Measurements from ENCODE around the gene RBM3.
A peak's percentile ranks its signal among the peaks of the same experiment; 100 is the strongest.

Gene RBM3

DNA sequence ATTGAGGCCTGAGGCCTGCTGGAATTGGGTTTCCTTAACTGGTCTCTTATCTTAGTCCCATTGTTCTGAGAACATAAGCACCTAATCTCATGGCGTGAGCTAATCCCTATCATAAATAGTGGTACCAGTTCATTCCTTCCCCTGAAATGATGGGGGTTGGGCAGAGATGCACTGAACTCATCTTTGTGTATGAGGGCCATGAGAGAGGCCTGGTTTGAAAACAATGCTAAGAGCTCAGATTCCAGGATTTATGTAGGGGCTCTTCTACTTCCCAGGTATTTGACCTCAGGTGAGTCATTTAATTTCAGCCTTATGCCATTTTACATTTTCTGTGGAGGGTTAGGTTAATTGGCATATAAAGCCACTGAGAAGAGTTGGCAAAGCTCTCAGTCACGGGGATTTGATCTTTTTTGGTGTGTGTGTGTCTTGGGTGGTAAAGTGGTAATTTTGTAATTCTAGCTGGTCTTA, 4.4 kb downstream of the RBM3 start:
- no peak for DNase-seq

DNA sequence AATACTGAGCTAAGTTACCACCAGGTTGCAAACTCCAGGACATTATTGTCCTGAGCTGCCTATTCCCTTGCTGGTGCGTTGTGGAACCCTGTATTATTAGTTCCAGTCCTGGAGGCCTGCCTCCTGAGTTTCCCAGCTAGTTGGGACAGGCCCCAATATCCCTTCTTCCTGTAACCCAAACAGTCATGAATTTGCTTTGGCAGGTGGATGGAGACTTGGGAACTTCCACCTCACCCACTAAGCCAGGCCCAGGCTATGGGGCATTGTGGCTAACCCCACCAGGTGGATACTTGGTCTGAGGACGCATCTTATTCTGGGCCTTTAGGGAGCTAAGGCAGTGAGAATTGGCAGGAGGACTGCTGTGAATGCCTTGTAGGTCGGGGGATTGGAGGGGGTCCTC, 5.0 kb downstream of the RBM3 start:
- no peak for DNase-seq

DNA sequence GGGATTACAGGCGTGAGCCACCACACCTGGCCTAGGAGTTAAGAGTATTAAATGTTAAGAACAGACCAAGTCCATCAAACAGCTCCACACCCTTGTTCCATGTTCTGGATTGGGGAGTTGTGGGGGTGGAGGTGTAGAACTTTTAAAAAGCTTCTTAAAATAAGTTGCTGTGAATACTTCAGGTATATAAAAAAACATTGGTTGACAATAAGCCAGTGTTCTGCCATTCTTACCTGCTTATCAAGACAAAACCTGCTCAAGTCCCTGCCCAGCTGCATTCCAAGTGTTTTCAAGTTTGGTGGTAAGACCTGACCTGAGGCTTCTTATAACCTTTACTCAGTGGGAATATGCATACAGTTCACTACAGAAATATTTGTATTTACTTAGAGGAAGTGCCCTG, 6.4 kb downstream of the RBM3 start:
- no peak for DNase-seq

DNA sequence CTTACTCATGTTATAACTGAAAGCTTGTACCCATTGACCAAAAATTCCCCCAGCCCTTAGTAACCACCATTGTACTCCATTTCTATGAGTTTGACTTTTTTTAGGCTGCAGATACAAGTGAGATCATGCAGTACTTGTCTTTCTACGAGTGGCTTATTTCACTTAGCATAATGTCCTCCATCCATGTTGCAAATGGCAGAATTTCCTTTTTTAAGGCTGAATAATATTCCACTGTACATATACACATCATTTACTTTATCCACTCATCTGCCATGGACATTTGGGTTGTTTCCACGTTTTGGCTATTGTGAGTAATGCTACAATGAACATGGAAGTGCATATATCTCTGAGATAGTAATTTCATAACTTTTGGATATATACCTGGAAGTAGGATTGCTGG, 10.4 kb downstream of the RBM3 start:
- no peak for DNase-seq

DNA sequence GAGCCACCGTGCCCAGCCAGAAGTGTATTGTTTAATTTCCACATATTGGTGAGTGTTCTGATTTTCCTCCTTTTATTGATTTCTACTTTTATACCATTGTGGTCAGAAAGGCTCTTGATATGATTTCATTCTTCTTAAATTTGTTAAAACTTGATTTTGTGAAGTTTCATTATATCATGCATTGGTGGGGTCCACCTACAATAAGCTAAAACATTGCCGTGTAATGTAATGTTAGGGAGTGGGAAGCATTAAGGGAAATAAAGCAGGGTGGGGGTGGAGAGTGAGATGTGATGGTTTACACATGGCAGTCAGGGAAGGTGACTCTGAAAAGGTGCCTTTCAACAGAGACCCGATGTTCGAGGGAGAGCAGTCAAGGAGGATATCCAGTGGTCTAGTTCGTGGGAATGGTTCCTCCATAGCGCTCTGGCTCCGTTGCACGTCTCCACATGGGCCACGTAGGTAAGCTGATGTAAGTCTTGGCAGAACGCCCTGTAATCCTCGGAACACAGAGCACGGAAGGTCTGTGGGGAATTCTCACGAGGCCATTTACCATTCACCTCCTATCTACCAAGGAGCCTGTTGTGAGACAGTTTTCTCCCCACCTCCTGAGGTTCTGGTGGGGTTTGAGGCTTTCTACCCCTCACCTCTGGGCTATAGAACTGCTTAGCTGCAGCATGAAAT, 15.3 kb downstream of the RBM3 start:
- no peak for DNase-seq

DNA sequence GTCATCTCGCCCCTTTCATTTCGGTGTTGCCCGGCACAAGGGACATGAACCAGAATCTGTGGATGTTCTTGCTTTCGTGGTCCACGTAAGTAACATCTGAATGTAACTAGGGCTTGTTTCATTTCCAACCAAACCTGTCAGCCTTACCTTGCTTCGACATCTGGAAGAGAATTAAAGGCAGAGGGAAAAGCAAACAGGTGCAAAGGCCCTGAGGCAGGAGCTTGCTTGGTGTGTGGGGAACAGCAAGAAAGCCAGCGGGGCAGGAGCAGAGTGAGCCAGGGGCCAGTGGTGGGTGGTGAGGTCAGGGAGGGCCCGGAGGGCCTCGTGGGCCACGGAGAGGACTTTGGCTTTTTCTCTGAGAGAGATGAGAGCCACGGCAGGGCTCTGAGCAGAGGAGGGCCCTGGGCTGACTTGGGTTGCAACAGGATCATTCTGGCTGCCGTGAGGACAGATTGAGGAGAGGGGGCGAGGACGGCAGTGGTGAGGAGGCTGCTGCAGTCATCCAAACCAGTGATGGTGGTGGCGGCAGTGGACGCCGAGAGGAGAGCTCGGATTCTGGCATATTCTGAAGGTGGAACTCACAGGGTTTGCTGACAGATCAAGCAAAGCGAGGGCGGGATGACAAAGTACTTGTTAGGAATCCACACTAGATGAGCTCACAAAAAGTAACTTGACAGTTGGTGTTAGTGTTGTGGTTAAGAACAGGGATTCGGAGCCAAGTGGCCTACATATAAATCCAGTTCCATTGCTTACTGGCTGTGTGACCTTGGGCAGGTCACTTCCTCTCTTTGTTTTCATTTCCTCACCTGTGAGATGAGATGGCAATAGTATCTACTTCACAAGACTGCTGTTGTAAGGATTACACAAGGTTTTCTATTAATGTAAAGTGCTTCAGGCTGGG, 16.2 kb downstream of the RBM3 start:
- no peak for DNase-seq

DNA sequence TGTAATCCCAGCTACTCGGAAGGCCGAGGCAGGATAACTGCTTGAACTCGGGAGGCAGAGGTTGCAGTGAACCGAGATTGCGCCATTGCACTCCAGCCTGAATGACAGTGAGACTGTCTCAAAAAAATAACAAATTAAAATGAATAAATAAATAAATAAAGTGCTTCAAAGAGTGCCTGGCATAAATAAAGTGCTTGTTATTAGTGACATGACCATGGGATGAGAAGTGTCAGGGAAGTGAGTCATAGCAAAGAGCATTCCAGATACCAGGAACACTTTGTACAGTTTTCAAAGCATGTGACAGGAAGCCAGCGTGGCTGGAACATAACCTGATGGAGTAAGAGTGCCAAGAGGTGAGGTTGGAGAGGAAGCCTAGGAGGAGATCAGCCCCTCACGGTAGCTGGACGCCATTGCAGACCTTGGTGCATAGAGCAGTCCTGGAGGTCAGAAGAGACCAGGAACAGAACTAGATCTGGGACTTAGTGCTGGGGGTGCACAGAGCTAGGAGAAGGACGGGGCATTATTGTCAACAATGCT, 17.0 kb downstream of the RBM3 start:
- DNase-seq = no peak

DNA sequence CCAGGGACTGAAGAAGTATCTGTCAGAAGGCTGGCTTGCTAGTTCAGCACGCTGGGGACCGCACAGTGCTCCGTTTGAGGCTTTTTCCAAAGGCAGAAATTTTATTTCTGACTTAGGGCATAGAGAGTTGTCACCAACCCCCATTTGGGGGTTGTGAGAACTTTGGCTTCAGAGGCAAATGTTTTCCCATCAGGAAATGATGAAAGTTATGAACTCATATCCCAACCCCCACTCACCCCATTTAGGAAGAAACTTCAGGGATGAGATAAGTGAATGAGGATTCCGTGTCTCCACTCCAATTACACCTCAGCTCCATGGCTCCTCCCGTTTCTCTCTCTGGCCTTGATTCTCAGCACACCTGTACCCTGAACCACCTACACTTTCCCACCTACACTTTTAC, 18.7 kb downstream of the RBM3 start:
- no peak for DNase-seq

DNA sequence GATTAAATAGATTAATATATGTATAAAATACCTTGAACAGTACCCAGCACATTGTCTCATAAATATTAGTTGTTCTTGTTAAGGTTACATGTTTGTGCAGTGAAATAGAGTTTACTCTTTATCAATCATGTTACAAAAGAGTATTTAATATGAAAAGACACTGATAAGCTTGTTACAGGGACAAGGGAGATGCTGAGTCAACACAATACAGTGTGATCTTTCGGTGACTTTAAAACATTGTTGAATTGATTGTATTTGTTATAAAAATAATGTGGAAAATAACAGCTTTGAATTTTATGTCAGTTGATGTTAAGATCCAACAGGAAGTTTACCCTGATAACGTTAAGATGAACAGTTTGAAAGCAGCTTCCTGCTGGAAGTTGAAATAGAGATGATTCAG, 21.6 kb downstream of the RBM3 start:
- DNase-seq = no peak

DNA sequence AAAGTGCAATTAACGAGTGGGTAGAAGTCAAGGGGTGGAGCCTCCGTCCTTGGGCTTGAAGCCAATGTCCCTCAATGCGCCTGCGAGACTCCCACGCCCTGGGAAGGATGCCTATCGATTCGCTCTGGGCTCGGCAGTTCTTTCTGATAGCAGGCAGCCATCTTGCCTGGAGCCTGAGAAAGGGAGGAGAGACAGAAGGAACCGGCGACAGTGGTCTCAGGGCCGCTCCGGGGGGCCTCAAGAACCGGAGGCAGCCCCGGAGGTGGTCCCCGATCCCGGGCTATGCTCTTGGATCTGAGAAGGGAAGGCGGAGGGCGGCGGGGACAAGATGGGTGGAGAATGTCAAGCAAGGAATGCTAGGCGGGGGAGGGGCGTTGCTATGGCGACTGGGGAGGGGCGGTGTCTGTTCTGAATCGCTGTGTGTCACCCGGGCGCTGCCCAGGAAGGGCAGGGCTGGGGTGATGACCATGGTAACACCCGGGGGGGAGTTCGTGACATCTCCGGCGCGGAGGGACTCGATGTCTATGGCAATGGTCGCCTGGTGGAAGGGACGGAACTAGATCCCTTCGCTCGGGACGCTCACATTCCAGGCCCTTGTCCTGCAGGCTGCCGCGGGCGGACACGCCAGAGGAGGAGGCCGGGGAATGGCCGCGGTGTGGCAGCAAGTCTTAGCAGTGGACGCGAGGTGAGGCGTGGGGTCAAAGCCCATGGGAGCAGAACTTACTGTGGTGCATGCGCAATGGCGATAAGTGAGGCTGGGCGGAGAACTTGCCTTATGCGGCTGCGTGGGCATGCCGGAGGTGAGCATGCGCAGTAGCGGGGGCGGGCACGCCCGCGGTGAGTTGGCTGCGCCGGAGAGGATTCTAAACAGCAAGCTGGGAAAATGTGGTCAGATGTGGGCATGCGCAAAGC, 23.3 kb downstream of the RBM3 start, which contains the start of gene WDR13:
Gene WDR13 (plus strand): TSS at position 140 of the 912 bp plus-strand sequence. CDS start 505 bp downstream, at position 645.
- peak; percentile 95 for DNase-seq

DNA sequence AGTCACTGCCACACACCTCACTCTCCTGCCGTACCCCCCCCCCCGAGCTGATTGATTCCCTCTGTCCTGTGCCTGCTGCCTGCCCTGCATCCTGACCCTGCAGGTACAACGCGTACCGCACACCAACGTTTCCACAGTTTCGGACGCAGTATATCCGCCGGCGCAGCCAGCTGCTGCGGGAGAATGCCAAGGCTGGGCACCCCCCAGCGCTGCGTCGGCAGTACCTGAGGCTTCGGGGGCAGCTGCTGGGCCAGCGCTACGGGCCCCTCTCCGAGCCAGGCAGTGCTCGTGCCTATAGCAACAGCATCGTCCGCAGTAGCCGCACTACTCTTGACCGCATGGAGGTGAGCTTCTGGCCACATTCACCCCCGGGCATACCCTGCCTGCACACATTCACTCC, 24.3 kb downstream of the RBM3 start:
- DNase-seq = no peak

DNA sequence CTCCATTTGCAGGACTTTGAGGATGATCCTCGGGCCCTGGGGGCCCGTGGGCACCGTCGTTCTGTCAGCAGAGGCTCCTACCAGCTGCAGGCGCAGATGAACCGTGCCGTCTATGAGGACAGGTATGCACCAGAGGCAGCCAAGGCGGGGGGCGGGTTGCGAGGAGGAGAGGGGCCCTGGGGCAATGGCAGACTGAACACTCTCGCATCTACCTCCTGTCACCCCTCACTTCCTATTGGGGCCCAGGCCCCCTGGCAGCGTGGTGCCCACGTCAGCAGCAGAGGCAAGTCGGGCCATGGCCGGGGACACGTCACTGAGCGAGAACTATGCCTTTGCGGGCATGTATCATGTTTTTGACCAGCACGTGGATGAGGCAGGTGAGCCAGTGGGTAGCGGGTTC, 25.1 kb downstream of the RBM3 start:
- no peak for DNase-seq

DNA sequence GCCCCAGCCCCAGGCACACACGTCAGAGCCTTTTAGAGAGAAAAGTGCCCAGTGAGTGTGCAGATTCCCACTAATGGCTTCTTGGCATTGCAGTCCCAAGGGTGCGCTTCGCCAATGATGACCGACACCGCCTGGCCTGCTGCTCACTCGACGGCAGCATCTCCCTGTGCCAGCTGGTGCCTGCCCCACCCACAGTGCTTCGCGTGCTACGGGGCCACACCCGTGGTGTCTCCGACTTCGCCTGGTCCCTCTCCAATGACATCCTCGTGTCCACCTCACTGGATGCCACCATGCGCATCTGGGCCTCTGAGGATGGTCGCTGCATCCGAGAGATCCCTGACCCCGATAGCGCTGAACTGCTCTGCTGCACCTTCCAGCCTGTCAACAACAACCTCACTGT, 25.9 kb downstream of the RBM3 start:
- DNase-seq = no peak

DNA sequence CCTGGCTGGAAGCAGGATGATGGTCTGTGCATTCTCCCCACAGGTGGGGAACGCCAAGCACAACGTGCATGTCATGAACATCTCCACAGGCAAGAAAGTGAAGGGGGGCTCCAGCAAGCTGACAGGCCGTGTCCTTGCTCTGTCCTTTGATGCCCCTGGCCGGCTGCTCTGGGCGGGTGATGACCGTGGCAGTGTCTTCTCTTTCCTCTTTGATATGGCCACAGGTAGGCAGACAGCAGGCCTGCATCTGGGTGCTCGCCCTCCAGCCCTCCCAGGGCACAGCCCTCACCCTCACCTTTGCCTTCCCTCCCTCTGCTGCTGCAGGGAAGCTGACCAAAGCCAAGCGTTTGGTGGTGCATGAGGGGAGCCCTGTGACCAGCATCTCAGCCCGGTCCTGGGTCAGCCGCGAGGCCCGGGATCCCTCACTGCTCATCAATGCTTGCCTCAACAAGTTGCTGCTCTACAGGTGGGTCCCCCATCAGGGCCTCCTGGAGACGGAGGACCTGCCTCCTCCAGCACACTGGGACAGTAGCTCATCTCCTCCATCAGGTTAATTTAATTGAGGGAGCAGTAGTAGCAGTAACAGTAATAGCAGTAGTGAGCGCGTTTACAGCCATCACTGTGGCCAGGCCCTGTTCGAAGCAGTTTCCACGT, 27.6 kb downstream of the RBM3 start:
- no peak for DNase-seq

DNA sequence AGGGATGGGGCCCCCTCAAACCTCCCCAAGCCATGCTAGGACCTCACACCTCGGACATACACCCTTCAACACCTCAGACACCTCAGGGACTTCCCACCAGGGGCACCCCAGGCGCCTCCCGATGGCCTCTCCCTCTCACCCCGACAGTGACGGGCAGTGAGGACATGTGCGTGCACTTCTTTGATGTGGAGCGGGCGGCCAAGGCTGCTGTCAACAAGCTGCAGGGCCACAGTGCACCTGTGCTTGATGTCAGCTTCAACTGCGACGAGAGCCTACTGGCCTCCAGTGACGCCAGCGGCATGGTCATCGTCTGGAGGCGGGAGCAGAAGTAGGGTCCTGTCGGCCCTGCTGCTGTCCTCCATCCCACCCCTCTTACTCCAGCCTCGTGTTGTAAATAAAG, 30.4 kb downstream of the RBM3 start:
- DNase-seq = no peak

DNA sequence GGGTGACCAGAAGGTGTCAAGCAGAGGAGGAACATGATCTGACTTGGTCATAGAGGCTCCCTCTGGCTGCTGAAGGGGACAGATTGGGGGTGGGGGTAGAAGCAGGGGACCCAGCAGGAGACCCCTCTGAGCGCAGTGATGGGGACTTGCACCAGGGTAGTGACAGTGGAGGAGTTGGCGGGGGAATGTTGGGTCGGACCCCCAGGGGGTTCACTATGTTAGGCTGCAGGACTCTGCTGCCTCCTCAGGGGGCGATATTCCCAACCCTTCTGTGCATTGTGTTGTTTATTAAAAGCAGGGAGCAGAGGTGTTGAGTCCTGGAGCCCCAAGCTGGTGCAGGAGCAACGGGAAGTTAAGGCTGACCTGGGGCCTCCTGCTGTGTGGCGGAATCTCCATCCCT, 31.8 kb downstream of the RBM3 start:
- DNase-seq = no peak

DNA sequence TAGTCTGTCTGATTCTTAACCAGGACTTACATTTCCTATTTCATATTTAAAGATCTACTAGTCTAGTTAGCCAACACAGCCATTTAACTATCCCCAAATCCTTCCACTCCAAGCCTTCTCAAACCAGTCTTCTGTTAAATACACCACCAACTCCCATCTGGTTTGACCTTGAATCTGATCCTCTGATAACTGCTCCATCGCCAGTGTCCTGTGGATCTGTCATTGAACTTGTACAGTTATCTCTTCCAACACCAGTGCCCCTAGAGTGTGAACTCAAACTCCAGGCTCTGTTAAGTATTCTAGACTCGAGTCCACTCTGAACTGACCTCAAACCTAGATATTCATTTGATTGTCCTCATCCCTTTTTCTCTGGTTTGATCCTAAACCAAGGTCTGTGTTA, 37.4 kb downstream of the RBM3 start:
- DNase-seq = no peak

DNA sequence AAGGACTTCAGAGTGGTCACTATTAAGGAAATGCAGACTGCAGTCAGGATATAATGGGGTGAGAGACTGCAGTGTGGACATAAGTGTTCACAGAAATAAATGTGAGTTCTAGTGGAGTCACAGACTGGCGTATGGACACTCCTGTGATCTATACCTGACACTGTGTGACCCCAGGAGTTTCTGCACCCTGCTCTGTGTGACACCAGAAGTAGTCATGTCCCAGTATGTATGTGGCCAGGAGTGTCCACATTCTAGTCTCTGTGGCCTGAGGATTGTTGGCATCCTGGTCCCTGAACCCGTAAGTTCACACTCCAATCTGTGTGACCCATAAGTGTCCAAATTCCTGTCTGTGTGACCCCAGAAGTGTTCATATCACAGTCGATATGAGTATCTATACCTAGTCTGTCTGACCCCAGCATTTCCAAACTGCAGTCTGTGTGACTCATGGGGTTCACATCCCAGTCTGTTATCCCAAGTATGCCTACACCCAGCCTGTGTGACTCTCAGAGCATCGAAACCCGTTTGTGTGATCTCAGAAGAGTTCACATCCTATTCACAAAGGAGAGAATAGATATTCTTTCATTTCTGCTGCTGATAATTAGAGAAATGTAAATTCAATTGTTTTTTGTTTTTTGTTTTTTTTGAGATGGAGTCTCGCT, 39.3 kb downstream of the RBM3 start:
- DNase-seq = no peak

DNA sequence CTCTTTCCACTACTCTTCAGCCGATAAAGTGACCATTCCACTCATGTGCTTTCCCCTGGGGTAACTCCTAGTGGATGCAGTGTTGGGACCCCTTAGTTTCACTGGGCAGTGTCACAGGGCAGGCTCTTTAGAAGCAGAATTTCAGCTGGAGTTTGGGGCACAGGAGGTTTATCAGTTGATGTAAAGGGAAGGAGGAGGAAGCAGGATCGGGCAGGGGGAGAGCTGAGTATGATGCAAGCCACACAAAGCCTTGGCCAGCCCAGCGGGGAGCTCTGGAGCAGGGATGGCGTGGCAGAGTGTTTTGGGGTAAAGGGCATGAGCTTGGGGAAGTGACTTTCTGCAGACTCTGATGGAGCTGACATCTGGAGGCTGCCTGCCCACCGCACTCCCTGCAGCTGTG, 42.3 kb downstream of the RBM3 start:
- no peak for DNase-seq

DNA sequence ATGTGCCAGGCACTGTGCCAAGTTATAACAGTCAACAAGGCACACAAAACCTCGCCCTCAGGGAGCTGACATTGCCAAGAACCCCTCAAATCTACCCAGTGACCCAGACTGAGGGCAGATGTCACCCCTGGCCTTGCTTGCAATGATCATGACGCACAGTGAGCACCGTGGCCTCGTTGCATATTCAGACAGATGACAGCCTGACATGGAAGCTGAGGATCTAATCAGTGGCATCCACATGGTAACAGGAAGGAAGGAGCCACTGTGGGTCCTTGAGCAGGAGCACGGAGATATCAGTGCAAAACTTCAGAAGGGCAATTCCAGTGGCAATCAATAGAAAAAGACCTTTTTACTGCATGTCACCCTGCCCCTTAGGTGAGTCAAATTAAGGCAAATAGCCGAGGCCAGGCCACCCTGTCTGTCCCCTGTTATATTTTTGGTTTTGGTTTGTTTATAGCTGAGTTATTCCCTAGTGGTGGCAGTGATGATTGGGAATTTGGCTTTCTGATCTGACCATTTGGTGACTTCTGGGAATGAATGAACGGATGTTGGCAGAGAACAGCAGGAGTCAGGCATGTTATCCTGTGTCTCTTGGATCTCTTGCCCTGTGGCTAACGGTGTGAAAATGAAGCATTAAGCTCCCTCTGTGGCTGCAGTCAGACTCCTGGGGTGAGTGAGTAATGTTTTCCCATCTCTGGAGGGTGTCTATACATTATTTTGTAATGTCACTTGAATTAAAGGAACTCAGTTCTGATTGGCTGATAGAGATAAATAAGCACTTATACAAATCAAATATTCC, 43.5 kb downstream of the RBM3 start:
- DNase-seq = no peak

Measured in right hindlimb (tissue), 1 donor.